K562 (cell line): ENCODE results near the gene SEC22B.
"Not testable (repeated sequence)": the region's sequence is repeated elsewhere in the genome, so short reads cannot be mapped to it uniquely, and the experiment has no call there.

Experiments
- ASH1L ChIP-seq: fragments of 450-650 bp; IDR thresholded peaks from 2 replicates; pipeline ENCODE4 v1.6.1; 2018; ENCODE audit warnings: borderline replicate concordance, mild to moderate bottlenecking, low read depth; ENCODE audit not compliant: partially characterized antibody
- CTCF ChIP-seq, 3 experiments: IDR thresholded peaks in 2 of 3; conservative IDR thresholded peaks in 1 of 3; 2 replicates each; pipeline ENCODE4 v1.5.1; 2011 to 2012; ENCODE audit warnings: low read length in 3 of 3, mild to moderate bottlenecking in 3 of 3, control low read depth in 2 of 3, improper control_type of control experiment in 1 of 3, inconsistent platforms in 1 of 3, low read depth in 1 of 3, mixed read lengths in 1 of 3, moderate library complexity in 1 of 3; ENCODE audit not compliant: insufficient read depth in 2 of 3
- DLX4 ChIP-seq: fragments of 250-450 bp; sonication (Bioruptor Pico); IDR thresholded peaks from 2 replicates; pipeline ENCODE4 v1.6.1; 2021; ENCODE audit warnings: mild to moderate bottlenecking
- ESRRB ChIP-seq: fragments of 250-450 bp; sonication (Bioruptor Pico); IDR thresholded peaks from 2 replicates; pipeline ENCODE4 v1.5.0; 2020; ENCODE audit warnings: mild to moderate bottlenecking, moderate library complexity, borderline replicate concordance
- HOMEZ ChIP-seq: fragments of 250-450 bp; sonication (Bioruptor Pico); IDR thresholded peaks from 2 replicates; pipeline ENCODE4 v1.4.0; 2020; ENCODE audit warnings: mild to moderate bottlenecking, moderate library complexity
- JUNB ChIP-seq: fragments of 450-650 bp; formaldehyde crosslinking; conservative IDR thresholded peaks from 2 replicates; pipeline ENCODE4 v1.4.0; 2020; ENCODE audit warnings: mild to moderate bottlenecking
- KAT7 ChIP-seq: sonication (generic); formaldehyde crosslinking; IDR thresholded peaks from 2 replicates; pipeline ENCODE4 v1.8.0; 2022; ENCODE audit warnings: missing genetic modification reagents, mild to moderate bottlenecking, borderline replicate concordance
- MEIS2 ChIP-seq: fragments of 450-650 bp; IDR thresholded peaks from 2 replicates; pipeline ENCODE4 v1.6.1; 2014; ENCODE audit warnings: mild to moderate bottlenecking; ENCODE audit not compliant: partially characterized antibody
- POLR2A ChIP-seq: fragments of 450-650 bp; conservative IDR thresholded peaks from 2 replicates; pipeline ENCODE4 v1.6.1; 2016
- ZEB2 ChIP-seq: fragments of 450-650 bp; IDR thresholded peaks from 2 replicates; pipeline ENCODE4 v1.6.1; 2016
- ZNF217 ChIP-seq: sonication (generic); formaldehyde crosslinking; IDR thresholded peaks from 2 replicates; pipeline ENCODE4 v1.8.0; 2022; ENCODE audit warnings: mild to moderate bottlenecking, missing genetic modification reagents

DNA sequence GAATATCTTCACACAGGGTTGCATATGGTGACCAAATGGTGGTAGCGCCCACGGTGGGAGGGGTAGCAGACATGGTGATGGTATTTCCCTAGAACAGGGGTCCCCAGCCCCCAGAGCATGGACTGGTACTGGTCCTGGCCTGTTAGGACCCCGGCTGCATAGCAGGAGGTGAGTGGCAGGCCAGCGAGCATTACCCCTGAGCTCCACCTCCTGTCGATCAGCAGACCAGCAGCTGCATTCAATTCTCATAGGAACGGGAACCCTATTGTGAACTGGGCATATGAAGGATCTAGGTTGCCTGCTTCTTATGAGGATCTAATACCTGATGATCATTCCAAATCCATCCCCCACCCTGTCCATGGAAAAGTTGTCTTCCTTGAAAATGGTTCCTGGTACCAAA is 34.4 kb upstream of the SEC22B start:
- not testable (repeated sequence) for TF ChIP-seq CTCF (IDR thresholded peaks at IDR 0.05 in 2 of 3, conservative IDR thresholded peaks at IDR 0.05 in 1 of 3; ENCODE audit: insufficient read depth in 2 of 3, low read depth in 1 of 3, low read length in 3 of 3); MEIS2; POLR2A; ASH1L; JUNB (CRISPR knock-in tag); KAT7 (CRISPR knock-in tag); DLX4; HOMEZ; ZEB2; ESRRB; ZNF217 (CRISPR knock-in tag)
